GM19397 (cell line): Measurements from ENCODE around the gene RPH3AL.

Experiments used
- ATAC-seq: cut with Tn5 transposase; IDR thresholded peaks from one replicate; pipeline ENCODE4 v1.9.1; 2021; ENCODE audit warnings: mild to moderate bottlenecking, moderate library complexity; ENCODE audit not compliant: unreplicated experiment

Gene RPH3AL

DNA sequence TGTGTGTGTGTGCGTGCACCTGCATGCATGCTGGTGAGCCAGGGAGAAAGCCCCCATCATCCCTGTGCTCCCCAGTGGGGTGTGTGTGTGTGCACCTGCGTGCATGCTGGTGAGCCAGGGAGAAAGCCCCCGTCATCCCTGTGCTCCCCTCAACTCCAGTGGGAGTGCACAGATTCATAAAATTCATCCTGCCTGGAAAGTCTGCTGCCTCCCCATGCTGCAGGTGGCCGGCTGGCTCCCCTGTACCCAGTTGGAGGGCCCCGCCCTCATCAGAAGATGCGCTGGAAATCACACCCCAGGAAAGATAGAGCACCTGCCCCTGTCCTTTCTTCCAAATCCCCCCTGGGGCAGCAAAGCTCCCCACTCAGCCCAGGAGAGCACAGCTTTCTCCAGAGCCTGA, 86.4 kb downstream of the RPH3AL start:
- no peak for ATAC-seq

DNA sequence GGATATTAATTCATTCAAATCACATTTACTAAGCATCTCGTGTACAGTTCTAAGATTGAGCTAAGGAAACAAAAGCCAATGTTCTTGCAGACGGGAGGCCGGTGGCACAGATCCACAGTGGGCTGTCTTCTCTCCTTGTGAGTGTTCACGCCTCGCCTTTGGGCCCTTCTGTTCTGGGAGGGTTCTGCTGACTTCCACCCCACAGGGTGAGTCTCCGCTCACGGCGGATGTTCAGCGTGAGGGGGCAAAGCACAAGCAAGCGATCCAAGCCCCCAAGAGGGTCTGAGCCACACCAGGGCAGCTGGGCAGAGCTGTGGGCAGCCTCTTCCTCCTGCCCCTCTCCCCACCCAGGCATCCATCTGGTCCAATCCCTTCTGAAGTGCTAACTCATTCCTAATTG, 86.9 kb downstream of the RPH3AL start:
- ATAC-seq, result no peak

DNA sequence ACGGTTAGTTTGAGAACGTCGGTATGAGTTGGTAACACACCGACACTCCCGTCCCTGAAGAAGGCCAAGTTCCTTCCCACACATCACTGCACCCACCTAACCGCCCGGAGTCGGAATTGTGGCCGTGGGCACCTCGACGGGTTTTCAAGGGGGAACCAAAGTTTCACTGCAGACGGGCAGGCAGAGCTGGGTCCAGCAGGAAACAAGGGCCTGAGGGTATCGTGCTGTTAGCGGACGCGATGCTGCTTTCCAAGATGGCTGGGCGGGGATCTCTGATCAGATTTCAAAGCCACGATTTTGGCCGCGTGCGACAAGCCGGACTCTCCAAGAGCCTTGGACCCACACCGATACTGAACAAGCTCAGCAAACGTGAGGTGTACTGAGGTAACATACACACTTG, 88.8 kb downstream of the RPH3AL start:
- no peak for ATAC-seq

DNA sequence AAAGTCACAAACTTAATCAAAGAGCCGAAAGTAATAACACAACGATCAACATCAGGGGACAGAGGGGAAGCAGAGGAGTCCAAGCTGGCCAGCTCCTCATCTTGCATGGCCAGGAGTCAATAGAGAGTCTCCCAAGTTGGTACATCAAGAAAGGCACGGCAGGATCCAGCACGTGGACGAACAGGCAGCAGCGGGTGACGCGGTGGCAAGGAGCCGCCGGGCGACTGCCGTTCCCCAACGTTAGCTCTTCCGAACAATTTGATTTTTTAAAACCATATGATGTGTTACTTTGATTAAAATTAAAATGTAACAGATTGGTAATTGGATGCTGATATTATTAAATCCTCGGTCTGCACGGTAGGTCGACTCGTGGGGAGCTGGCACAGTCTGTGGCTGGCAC, 89.3 kb downstream of the RPH3AL start:
- no peak for ATAC-seq

DNA sequence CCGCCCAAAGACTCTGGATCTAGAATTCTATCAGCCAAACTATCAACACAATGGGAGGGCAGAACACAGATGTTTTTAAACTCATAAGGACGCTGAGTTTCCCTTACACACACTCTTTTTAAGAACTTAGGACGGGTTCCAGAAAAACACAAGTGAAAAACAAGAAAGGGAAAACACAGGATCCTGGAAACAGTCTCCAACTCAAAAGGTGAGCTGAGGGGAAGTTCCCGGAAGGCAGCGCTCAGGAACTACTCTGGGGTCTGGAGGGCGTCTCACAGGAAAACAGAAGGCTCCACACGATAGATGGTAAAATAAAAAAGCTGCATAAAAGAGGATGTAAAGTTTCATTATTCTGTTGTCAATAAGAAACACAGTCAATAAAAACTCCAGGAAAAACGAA, 91.0 kb downstream of the RPH3AL start:
- no peak for ATAC-seq

DNA sequence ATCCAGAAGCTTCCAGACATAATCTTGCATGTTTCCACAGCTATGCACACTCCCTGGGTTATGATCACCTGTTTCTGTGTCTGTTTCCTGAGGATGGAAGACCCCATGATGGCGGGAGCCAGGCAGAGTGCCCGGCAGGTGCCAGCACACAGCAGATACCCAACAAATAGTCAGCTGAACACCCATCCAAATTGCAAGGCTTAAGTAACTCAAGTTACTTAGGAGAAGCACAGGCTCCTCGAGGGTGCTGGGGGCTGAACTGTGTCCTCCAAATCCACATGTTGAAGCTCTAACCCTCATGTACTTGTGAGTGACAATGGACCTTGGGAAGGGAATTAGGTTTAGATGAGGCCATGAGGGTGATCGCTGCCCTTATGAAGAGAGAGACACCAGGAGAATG, 91.7 kb downstream of the RPH3AL start:
- ATAC-seq, result no peak

DNA sequence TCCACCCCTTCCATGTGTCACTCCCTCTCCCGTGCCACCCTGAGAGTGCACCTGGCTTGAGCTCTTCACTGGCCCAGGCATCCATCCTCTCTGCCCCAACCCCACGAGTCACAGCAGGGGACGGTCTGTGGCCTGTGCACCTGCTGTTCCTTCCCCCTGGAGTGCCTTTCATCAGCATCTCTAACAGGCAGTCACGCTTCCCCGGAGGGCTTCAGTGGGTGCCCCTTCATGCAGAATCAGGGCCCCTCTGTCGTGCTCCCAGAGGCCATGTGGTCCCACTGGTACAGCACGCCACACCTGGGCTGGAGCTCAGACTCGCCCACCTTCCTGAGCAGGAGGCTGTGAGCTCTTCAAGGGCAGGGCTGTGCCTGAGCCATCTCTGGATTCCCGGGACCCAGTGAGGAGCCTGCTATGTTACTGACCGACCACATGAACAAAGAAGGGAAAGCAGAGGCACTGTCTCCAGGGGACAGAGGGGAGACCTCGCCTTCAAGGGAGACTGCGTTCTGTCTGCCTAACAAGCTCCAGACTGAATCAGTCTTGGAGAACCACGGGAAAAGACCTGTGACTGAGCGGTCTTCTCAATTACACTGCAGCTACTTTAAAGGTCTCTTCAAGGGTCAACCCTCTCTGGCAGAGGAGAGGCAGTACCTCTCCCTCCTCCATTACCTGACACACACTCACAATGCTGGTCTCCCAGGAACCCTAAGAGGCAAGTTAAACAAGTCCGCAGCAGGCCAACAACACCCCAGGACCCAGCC, 92.4 kb downstream of the RPH3AL start:
- ATAC-seq, result no peak

DNA sequence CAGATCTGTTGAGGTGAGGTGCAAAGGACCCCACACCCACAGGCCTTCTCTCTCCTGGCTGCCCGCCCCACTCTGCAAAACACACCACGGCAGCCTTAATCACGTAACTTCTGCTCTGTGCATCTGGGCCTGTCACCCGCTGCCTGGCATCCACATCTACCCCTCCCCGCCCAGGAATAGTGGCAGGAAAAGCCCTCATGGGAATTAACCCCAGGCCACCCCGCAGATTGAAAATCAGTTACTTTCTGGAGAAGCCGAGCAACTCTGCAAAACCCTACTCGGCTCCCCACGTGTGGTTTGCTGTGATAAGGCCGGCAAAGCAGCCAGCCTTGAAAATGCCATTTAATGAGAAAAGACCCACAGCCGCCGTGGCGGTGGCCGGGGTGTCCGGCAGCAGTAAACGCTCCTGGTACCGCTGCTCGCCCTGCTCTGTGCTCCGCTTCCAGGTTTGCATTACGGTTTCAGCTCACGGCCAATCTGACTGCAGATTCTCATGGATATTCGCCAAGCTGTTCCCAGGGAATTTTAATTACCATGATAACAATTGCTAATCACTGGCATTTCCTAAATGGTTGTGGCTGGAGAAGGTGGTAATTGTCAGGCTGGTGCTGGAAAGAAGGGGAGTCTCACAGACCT, 93.1 kb downstream of the RPH3AL start:
- ATAC-seq, result no peak

DNA sequence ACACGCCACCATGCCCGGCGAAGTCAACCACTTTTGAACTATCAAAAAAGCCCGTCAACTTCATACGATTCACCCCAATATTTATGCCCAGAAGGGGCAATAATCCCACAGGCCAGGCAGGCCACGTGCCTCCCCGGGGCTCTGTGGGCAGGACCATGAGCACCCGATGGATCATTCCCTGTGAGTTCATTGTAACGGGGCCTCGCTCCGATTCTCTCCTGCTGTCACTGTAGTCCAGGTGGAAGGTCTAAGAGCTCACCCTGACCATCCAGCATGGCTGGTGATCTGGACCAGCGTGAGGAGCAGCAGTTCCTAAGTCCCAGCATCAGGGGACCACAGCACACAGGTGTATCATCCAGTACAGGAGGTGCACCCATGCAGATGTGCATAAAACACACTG, 93.7 kb downstream of the RPH3AL start:
- ATAC-seq, result no peak

DNA sequence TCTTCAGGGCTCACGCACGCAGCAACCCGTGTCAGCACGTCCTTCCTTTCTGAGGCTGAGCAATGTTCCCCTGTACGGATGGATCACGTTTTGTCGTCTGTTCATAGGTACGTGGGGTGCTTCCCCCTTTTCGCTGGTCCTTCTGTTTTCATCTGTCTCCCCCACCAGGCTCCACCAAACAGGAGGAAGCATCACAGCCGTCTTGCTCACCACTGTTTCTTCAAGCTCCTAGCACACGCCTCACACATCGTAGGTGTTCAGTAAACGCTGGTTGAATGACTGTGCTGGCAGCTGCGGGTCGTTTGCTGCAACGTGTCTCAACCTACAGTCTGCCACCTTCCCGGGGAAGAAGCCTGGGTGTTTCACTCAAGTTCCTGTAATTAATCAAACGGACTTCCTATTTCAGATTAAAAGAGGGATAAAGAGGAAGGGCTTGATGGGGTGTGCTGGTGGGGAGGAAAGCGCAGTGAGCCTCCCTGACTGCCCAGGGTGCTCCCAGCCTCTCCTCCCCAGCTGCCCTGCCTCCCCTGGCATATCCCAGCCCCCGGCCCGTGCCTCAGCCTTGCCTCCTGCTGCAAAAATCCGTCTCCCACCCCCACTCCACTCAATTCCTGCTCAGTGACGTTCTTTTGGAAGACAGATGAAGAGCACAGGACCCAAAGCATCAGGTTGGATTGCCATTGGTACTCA, 94.4 kb downstream of the RPH3AL start:
- ATAC-seq, result no peak

DNA sequence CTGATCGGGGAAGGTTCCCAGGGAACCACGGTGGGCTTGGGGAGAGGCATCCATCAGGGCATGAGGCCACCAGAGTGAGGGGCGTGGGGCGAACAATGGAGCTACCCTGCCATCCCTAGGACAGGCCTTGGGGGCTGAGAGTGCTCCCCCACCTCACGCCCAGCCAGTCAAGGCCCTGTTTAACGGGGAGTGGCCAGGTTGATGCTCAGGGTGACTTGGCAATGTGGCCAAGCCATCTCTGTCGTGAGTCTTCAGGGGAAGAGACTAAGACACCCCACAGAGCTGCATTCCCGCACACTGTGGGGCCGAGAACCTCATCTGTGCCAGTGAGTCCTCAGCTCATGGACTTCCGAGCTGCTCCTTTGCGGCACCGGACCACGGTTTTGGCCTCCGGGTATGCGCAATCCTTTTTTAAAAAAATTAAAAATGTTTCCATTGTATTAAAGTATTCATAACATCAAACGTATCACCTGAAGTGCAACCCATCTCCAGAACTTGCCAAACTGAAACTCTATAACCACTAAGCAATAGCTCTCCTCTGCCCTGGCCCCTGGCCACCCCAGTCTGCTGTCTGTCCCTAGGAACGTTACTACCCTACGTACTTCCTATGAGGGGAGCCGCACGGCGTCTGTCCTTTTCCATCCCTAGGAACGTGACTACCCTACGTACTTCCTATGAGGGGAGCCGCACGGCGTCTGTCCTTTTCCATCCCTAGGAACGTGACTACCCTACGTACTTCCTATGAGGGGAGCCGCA, 99.3 kb downstream of the RPH3AL start:
- no peak for ATAC-seq

DNA sequence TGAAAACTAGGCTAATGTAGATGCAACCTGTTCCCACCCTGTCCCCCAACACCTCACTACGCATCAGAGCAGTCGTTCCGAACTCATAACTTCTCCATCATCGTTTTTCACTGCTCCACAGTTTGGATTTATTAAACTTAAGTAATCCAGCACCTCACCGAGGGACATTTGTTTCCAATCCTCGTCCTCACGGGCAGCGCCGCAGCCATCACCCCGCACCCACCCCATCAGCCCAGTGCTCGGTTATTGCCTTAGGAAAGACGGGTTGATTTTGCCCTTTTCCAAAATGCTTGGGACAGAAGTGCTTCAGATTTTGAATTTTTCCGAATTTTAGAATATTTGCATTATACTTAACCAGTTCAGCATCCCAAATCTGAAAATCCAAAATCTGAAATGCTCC, 100.2 kb downstream of the RPH3AL start:
- no peak for ATAC-seq

DNA sequence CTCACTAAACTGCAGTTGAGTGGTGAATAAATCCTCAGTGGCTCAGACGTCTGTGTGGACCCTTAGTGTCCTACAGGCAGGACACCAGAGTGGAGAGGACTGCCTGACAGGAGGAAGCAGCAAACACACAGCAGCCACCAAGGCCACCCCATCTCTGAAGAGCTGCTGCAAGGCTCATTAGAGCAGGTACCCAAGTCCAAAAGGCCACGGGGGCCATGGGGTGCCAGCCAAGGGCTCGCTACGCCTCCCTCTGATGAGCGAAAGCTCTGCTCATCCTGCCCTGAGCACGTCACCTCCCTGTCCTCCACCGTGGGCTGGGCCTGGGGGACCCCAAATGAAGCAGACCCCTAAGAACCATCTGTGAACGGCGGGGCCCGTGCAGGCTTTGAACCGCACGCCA, 101.1 kb downstream of the RPH3AL start:
- ATAC-seq, result no peak

DNA sequence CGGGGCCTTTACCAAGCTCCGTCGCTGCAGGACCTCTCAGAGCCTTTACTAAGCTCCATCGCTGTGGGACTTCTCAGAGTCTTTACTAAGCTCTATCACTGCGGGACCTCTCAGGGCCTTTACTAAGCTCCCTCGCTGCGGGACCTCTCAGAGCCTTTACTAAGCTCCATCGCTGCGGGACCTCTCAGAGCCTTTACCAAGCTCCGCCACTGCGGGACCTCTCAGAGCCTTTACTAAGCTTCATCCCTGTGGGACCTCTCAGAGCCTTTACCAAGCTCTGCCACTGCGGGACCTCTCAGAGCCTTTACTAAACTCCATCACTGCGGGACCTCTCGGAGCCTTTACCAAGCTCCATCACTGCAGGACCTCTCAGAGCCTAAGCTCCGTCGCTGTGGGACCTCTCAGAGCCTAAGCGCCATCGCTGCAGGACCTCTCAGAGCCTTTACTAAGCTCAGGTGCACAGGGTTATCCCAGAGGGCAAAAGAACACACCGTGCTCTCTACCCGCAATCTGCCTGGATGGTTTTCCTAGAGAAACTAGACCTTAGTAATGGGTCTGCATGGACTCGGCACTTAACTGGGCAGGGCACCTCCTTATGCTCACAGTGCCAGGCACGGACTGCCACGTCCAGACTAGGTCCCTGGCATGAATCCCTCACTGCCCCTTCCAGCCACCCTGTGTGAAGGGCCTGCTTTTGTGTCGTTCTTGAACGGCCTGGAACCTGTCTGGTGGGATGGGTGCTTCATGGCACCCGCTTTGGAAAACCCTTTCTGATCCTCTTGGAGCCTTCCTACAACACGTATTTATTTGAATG, 101.9 kb downstream of the RPH3AL start:
- no peak for ATAC-seq

DNA sequence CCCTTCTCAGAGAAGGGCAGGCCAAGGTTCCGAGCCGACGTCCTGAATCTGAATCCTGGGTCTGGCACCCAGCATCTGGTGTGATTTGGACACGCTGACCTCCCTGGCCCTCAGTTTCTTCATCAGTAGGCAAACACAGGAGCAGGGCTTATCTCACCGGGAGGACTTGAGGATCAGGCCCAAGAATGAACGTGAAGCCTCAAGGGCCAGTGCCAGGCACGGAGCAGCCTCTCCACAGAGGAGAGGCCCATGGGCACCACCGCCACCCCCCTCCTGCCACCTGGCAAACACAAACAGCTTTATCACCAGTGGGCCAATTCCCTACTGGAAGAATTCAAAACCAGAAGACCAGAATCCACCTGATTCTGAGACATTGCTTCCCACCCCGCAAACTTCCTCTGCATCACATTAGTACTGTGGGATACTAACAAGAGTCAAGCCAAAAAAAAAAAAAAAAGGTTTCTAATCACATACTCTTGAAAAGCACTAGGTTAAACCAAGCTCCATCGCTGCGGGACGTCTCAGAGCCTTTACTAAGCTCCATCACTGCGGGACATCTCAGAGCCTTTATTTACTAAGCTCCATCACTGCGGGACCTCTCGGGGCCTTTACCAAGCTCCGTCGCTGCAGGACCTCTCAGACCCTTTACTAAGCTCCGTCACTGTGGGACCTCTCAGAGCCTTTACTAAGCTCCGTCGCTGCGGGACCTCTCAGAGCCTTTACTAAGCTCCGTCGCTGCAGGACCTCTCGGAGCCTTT, 103.2 kb downstream of the RPH3AL start:
- ATAC-seq, result no peak

DNA sequence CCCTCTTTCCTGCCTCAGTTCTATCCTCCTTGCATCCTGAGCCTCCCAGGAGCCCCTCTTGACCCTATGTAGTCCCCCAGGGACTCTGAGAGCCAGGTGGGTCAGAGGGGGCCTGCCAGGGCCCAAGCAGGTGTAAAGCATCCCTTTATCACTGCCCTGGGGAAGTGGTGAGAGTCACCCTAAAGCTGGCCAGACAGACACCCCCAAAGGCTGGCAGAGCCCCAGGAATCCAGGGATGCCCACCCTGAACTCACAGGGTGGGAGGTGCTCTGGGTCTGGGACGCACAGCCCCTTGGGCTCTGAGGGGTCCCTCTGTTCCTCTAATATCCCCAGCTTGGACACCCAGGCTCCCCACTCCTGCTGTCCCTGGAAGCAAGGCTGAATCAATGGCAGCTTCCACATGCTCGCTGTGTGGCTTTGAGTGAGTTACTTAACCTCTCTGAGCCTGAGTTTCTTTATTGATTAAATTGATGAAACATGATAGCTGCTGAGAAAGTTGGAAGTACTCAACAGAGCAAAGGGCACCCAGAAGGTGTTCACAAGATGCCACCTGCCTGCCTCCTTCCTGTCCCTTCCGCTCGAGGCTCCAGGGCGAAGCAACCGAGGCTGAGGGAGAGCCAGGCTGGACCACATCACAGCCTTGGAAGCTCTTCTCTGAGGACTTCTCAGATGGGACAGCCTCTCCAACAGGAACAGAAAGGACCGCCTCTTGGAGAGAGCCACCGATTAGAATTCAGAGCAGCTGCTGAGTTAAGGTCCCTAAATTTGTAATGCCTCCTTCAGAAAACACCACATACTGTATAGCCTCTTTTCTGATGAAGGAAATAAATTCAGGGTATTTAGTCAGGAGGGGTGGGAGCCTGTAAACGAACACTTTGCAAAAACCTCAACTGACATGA, 104.0 kb downstream of the RPH3AL start:
- no peak for ATAC-seq

DNA sequence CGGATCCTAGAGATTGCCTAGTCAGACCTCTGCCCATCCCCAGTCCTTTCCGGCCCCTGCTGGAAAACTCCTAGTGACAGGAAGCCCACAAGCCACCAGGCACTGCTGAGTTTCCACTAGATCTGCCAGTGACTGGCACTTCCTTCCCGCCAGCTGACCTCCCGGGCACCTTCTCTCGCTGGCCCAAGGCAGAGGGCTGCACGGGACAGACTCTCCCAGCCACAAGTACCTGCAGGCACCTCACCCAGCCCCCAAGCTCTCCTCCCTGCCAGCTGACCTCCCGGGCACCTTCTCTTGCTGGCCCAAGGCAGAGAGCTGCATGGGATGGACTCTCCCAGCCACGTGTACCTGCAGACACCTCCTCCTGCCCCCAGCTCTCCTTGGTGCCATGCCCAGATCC, 104.8 kb downstream of the RPH3AL start:
- ATAC-seq, result no peak

DNA sequence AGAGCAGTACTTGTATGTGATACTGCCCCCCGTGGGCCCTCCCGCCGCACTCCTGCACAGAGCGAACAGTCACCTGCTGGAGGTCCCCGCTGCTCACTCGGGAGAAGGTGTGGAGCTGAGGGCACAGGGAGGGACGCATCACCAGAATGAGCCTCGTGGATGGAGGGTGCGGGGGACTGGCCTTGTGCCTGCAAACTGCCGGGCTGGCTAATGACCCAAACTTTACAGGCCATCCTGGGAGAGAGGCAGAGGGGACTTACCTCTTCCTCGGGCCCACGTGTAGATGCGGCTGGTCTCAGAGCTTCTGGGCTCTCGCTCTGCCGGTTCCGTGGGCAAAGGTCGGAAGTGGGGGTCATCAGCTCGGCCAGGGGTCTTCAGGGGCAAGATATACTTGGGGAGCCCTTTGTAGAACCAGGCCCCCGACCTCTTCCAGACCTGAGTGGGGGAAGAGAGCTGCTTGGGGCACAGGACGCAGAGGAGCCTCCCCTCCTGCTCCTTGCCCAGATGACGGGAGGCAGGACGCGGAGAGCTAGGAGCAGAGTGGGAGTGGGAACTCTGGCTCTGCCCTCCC, 105.7 kb downstream of the RPH3AL start:
- no peak for ATAC-seq

DNA sequence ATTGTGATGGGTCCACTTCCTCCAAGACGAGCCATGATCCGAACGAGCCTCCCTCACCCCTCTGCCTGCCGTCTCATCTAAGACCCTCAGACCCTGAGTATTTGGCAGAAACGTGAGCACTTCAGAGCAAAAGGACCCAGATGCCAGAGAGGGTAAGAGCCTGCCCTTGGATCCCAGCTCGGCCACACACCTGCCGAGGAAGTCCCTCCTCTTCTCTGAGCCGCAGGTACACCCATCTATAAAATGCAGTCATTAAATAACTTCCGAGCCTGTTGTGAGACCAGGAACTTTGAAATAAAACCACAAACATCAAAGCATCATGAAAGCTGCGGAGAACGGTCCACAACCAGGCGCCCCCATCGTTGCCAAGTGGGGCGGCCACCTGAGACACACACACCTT, 106.4 kb downstream of the RPH3AL start:
- ATAC-seq, result no peak
